HEK293 (cell line): ENCODE measurements around the gene PSMC5.

Experiments used
- CTCF ChIA-PET: fragments of 350-600 bp; formaldehyde crosslinking; extraction: SDS; loops from one replicate; lab custom pipeline; 2021; ENCODE audit warnings: antibody characterized with exemption; lab: Yijun Ruan, JAX
- POLR2A ChIA-PET: fragments of 300-600 bp; formaldehyde crosslinking; extraction: SDS; loops from one replicate; lab custom pipeline; 2020; ENCODE audit warnings: antibody characterized with exemption, inconsistent platforms; lab: Yijun Ruan, JAX
- H3K27ac ChIP-seq: fragments of 200-500 bp; sonication (Bioruptor generic); 2 replicates; pipeline ENCODE4 v1.5.1; 2014; ENCODE audit warnings: low read depth, low read length, control low read depth, inconsistent platforms; ENCODE audit errors: extremely low read depth
- H3K36me3 ChIP-seq, 2 experiments: fragments of 200-500 bp in 1 of 2; sonication (Bioruptor generic) in 1 of 2; 1 replicate in 1 of 2; 2 replicates in 1 of 2; pipeline ENCODE4 v1.5.1; 2014 to 2017; ENCODE audit warnings: inconsistent platforms in 2 of 2, low read length in 2 of 2; ENCODE audit not compliant: control insufficient read depth in 2 of 2, insufficient read depth in 1 of 2
- H3K4me1 ChIP-seq: fragments of 200-500 bp; sonication (Bioruptor generic); 2 replicates; pipeline ENCODE4 v1.5.1; 2014; ENCODE audit warnings: mild to moderate bottlenecking, low read length, inconsistent platforms; ENCODE audit not compliant: control insufficient read depth, insufficient read depth
- H3K4me3 ChIP-seq: 2 replicates; pipeline ENCODE4 v1.5.1; 2011; ENCODE audit warnings: low read depth, mild to moderate bottlenecking, control low read depth, low read length, moderate library complexity
- H3K9me3 ChIP-seq: fragments of 200-500 bp; sonication (Bioruptor generic); 2 replicates; pipeline ENCODE4 v1.5.1; 2014; ENCODE audit warnings: low read depth, low read length, inconsistent platforms; ENCODE audit not compliant: control insufficient read depth, insufficient read depth
- EGR2 ChIP-seq: fragments of 450-650 bp; formaldehyde crosslinking; IDR thresholded peaks from 2 replicates; pipeline ENCODE4 v1.5.1; 2016; ENCODE audit warnings: low read depth, missing biosample characterization, missing genetic modification characterization
- GLIS1 ChIP-seq: fragments of 450-650 bp; formaldehyde crosslinking; IDR thresholded peaks from 2 replicates; pipeline ENCODE4 v1.5.1; 2016; ENCODE audit warnings: missing biosample characterization, missing genetic modification characterization
- GLIS2 ChIP-seq: fragments of 450-650 bp; formaldehyde crosslinking; IDR thresholded peaks from 2 replicates; pipeline ENCODE4 v1.5.1; 2016; ENCODE audit warnings: missing biosample characterization, missing genetic modification characterization
- HOXD13 ChIP-seq: sonication (generic); formaldehyde crosslinking; IDR thresholded peaks from 2 replicates; pipeline ENCODE4 v1.8.0; 2022; ENCODE audit warnings: missing genetic modification reagents, borderline replicate concordance
- KLF16 ChIP-seq: fragments of 450-650 bp; formaldehyde crosslinking; IDR thresholded peaks from 2 replicates; pipeline ENCODE4 v1.5.1; 2017; ENCODE audit warnings: missing biosample characterization, missing genetic modification characterization
- MYNN ChIP-seq: fragments of 450-650 bp; formaldehyde crosslinking; IDR thresholded peaks from 2 replicates; pipeline ENCODE4 v1.5.1; 2016; ENCODE audit warnings: missing biosample characterization, missing genetic modification characterization, borderline replicate concordance
- SALL2 ChIP-seq: fragments of 450-650 bp; formaldehyde crosslinking; IDR thresholded peaks from 2 replicates; pipeline ENCODE4 v1.5.0; 2017; ENCODE audit warnings: missing biosample characterization, mild to moderate bottlenecking, missing genetic modification characterization, borderline replicate concordance
- SP7 ChIP-seq: fragments of 450-650 bp; formaldehyde crosslinking; IDR thresholded peaks from 2 replicates; pipeline ENCODE4 v1.5.1; 2016; ENCODE audit warnings: missing biosample characterization, missing genetic modification characterization
- YY1 ChIP-seq: fragments of 450-650 bp; formaldehyde crosslinking; IDR thresholded peaks from 2 replicates; pipeline ENCODE4 v1.5.1; 2018; ENCODE audit warnings: missing biosample characterization, missing genetic modification characterization
- ZNF121 ChIP-seq: fragments of 450-650 bp; formaldehyde crosslinking; IDR thresholded peaks from 2 replicates; pipeline ENCODE4 v1.5.1; 2016; ENCODE audit warnings: missing biosample characterization, missing genetic modification characterization
- ZNF132 ChIP-seq: fragments of 450-650 bp; formaldehyde crosslinking; IDR thresholded peaks from 2 replicates; pipeline ENCODE4 v1.5.1; 2017; ENCODE audit warnings: missing biosample characterization, missing genetic modification characterization, borderline replicate concordance
- ZNF16 ChIP-seq: fragments of 450-650 bp; formaldehyde crosslinking; IDR thresholded peaks from 2 replicates; pipeline ENCODE4 v1.5.1; 2016; ENCODE audit warnings: low read depth, missing biosample characterization, missing genetic modification characterization
- ZNF184 ChIP-seq: fragments of 450-650 bp; IDR thresholded peaks from 2 replicates; pipeline ENCODE4 v1.5.1; 2018; ENCODE audit warnings: missing biosample characterization, mild to moderate bottlenecking, missing genetic modification characterization
- ZNF341 ChIP-seq: fragments of 450-650 bp; formaldehyde crosslinking; IDR thresholded peaks from 2 replicates; pipeline ENCODE4; 2016; ENCODE audit warnings: low read depth, missing biosample characterization, missing genetic modification characterization
- ZNF350 ChIP-seq: fragments of 450-650 bp; formaldehyde crosslinking; IDR thresholded peaks from 2 replicates; pipeline ENCODE4 v1.5.0; 2017; ENCODE audit warnings: missing biosample characterization, mild to moderate bottlenecking, missing genetic modification characterization
- ZNF354C ChIP-seq: fragments of 450-650 bp; formaldehyde crosslinking; IDR thresholded peaks from 2 replicates; pipeline ENCODE4 v1.5.1; 2016; ENCODE audit warnings: missing biosample characterization, missing genetic modification characterization, low read depth, borderline replicate concordance
- ZNF366 ChIP-seq: fragments of 450-650 bp; formaldehyde crosslinking; conservative IDR thresholded peaks from 2 replicates; pipeline ENCODE4 v1.5.1; 2016; ENCODE audit warnings: missing biosample characterization, missing genetic modification characterization
- ZNF48 ChIP-seq: fragments of 450-650 bp; formaldehyde crosslinking; IDR thresholded peaks from 2 replicates; pipeline ENCODE4 v1.5.1; 2016; ENCODE audit warnings: missing biosample characterization, missing genetic modification characterization
- ZNF510 ChIP-seq: fragments of 450-650 bp; formaldehyde crosslinking; IDR thresholded peaks from 2 replicates; pipeline ENCODE4 v1.5.1; 2018; ENCODE audit warnings: mild to moderate bottlenecking, missing genetic modification characterization, missing biosample characterization; ENCODE audit not compliant: insufficient replicate concordance
- ZNF529 ChIP-seq: fragments of 450-650 bp; formaldehyde crosslinking; IDR thresholded peaks from 2 replicates; pipeline ENCODE4 v1.5.1; 2017; ENCODE audit warnings: missing genetic modification characterization, missing biosample characterization; ENCODE audit not compliant: insufficient replicate concordance
- ZNF629 ChIP-seq: fragments of 450-650 bp; formaldehyde crosslinking; IDR thresholded peaks from 2 replicates; pipeline ENCODE4 v1.5.1; 2017; ENCODE audit warnings: missing biosample characterization, missing genetic modification characterization
- ZNF830 ChIP-seq: fragments of 450-650 bp; IDR thresholded peaks from 2 replicates; pipeline ENCODE4 v1.5.0; 2018; ENCODE audit warnings: missing biosample characterization, missing genetic modification characterization, low read depth, mild to moderate bottlenecking, moderate library complexity
- ZSCAN23 ChIP-seq: fragments of 450-650 bp; formaldehyde crosslinking; IDR thresholded peaks from 2 replicates; pipeline ENCODE4 v1.5.1; 2016; ENCODE audit warnings: missing biosample characterization, missing genetic modification characterization
- TF ChIP-seq, protein P1 (sequence below): fragments of 450-650 bp; formaldehyde crosslinking; IDR thresholded peaks from 2 replicates; pipeline ENCODE4 v1.5.1; 2016; ENCODE audit warnings: missing biosample characterization, missing genetic modification characterization
- TF ChIP-seq, protein P2 (sequence below): fragments of 450-650 bp; IDR thresholded peaks from 2 replicates; pipeline ENCODE4 v1.5.1; 2018; ENCODE audit warnings: missing biosample characterization, mild to moderate bottlenecking, missing genetic modification characterization
- TF ChIP-seq, protein P3 (sequence below): fragments of 450-650 bp; formaldehyde crosslinking; IDR thresholded peaks from 2 replicates; pipeline ENCODE4 v1.5.1; 2016; ENCODE audit warnings: missing biosample characterization, missing genetic modification characterization
- TF ChIP-seq, protein P4 (sequence below): fragments of 450-650 bp; formaldehyde crosslinking; IDR thresholded peaks from 2 replicates; pipeline ENCODE4 v1.5.1; 2017; ENCODE audit warnings: missing biosample characterization, missing genetic modification characterization

Gene PSMC5

GRCh38 chr17:63853260-63853659, 26.0 kb downstream of the PSMC5 start:
- Histone ChIP-seq H3K27ac (no peak overlapping the region), H3K4me1 (no peaks in the 10 kb centered on the region), H3K4me3 (no peak overlapping the region), H3K9me3 (no peaks in the 10 kb centered on the region), H3K36me3 (no peaks in the 10 kb centered on the region)
- ChIA-PET CTCF (interaction anchor here (0.9 to 1.8 kb wide), 3 partner anchors 13 to 428 kb away, joined by 3 to 5 read pairs (median 3); no protein-coding TSS in a partner anchor), POLR2A (no interaction called here)
- TF ChIP-seq ZNF529 (tag by site-specific recombination) (no peak), MYNN (tag by site-specific recombination) (no peak), KLF16 (tag by site-specific recombination) (no peak), YY1 (tag by site-specific recombination) (no peak), ZNF121 (peak; percentile 94), ZNF354C (tag by site-specific recombination) (no peak)

- H3K9me3 ChIP-seq: no peaks in the 10 kb centered on the region
- H3K4me1 ChIP-seq: no peaks in the 10 kb centered on the region
- TF ChIP-seq EGR2: no peak
- TF ChIP-seq ZNF350 (tag by site-specific recombination): no peak
- no peak for TF ChIP-seq ZNF48
- no peak for TF ChIP-seq ZNF341 (tag by site-specific recombination)
- no peak for TF ChIP-seq ZNF132 (tag by site-specific recombination)
- no peak for TF ChIP-seq ZNF366 (tag by site-specific recombination)
- TF ChIP-seq, protein P1, sequence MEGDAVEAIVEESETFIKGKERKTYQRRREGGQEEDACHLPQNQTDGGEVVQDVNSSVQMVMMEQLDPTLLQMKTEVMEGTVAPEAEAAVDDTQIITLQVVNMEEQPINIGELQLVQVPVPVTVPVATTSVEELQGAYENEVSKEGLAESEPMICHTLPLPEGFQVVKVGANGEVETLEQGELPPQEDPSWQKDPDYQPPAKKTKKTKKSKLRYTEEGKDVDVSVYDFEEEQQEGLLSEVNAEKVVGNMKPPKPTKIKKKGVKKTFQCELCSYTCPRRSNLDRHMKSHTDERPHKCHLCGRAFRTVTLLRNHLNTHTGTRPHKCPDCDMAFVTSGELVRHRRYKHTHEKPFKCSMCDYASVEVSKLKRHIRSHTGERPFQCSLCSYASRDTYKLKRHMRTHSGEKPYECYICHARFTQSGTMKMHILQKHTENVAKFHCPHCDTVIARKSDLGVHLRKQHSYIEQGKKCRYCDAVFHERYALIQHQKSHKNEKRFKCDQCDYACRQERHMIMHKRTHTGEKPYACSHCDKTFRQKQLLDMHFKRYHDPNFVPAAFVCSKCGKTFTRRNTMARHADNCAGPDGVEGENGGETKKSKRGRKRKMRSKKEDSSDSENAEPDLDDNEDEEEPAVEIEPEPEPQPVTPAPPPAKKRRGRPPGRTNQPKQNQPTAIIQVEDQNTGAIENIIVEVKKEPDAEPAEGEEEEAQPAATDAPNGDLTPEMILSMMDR (tag by site-specific recombination): no peak
- no peak for TF ChIP-seq HOXD13 (CRISPR knock-in tag)
- no peak for TF ChIP-seq ZNF510
- TF ChIP-seq, protein P2, sequence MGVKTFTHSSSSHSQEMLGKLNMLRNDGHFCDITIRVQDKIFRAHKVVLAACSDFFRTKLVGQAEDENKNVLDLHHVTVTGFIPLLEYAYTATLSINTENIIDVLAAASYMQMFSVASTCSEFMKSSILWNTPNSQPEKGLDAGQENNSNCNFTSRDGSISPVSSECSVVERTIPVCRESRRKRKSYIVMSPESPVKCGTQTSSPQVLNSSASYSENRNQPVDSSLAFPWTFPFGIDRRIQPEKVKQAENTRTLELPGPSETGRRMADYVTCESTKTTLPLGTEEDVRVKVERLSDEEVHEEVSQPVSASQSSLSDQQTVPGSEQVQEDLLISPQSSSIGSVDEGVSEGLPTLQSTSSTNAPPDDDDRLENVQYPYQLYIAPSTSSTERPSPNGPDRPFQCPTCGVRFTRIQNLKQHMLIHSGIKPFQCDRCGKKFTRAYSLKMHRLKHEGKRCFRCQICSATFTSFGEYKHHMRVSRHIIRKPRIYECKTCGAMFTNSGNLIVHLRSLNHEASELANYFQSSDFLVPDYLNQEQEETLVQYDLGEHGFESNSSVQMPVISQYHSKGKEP: no peak
- TF ChIP-seq, all 188 proteins: peak for 0
- CTCF ChIA-PET: interaction anchor here (0.7 to 3.2 kb wide), 6 partner anchors 9 to 16 kb away, joined by 3 to 25 read pairs (median 4); no protein-coding TSS in a partner anchor
- no peaks in the 10 kb centered on the region for H3K36me3 ChIP-seq
- no peak overlapping the region for H3K27ac ChIP-seq
- H3K4me3 ChIP-seq: no peak overlapping the region
- POLR2A ChIA-PET: no interaction called here
These were observed 27.5 kb downstream of the PSMC5 start for GRCh38 chr17:63854709-63855108.

DNA sequence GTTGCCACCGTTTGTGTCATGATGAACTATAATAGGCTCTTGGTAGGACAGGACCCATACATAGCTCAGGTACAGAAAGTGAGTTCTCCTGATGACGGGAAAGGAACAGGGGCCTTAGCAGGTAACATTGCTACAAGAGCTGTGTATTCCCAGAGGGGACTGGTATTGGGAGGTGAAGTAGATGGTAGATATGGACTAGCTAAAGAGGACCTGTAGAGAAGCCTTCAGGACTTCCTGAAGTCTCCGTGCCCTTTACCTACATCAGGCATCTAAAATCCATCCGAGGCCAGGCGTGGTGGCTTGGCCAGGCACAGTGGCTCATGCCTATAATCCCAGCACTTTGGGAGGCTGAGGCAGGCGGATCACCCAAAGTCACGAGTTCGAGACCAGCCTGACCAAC, 28.0 kb downstream of the PSMC5 start:
- H3K36me3 ChIP-seq: no peaks in the 10 kb centered on the region
- H3K4me1 ChIP-seq: no peaks in the 10 kb centered on the region
- ChIA-PET POLR2A (no interaction called here), CTCF (interaction anchor here (0.6 to 3.2 kb wide), 6 partner anchors 9 to 167 kb away, joined by 3 to 25 read pairs (median 6); no protein-coding TSS in a partner anchor)
- no peak overlapping the region for H3K27ac ChIP-seq
- H3K9me3 ChIP-seq: no peaks in the 10 kb centered on the region
- no peak overlapping the region for H3K4me3 ChIP-seq
- no peak for TF ChIP-seq ZNF830 (tag by site-specific recombination)
- TF ChIP-seq, protein P3, sequence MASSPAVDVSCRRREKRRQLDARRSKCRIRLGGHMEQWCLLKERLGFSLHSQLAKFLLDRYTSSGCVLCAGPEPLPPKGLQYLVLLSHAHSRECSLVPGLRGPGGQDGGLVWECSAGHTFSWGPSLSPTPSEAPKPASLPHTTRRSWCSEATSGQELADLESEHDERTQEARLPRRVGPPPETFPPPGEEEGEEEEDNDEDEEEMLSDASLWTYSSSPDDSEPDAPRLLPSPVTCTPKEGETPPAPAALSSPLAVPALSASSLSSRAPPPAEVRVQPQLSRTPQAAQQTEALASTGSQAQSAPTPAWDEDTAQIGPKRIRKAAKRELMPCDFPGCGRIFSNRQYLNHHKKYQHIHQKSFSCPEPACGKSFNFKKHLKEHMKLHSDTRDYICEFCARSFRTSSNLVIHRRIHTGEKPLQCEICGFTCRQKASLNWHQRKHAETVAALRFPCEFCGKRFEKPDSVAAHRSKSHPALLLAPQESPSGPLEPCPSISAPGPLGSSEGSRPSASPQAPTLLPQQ: no peak
- no peak for TF ChIP-seq ZSCAN23 (tag by site-specific recombination)
- no peak for TF ChIP-seq ZNF184 (tag by site-specific recombination)
- TF ChIP-seq ZNF16 (tag by site-specific recombination): no peak
- no peak for TF ChIP-seq SALL2 (tag by site-specific recombination)
- TF ChIP-seq SP7: no peak
- no peak for TF ChIP-seq ZNF629 (tag by site-specific recombination)
- TF ChIP-seq, protein P4, sequence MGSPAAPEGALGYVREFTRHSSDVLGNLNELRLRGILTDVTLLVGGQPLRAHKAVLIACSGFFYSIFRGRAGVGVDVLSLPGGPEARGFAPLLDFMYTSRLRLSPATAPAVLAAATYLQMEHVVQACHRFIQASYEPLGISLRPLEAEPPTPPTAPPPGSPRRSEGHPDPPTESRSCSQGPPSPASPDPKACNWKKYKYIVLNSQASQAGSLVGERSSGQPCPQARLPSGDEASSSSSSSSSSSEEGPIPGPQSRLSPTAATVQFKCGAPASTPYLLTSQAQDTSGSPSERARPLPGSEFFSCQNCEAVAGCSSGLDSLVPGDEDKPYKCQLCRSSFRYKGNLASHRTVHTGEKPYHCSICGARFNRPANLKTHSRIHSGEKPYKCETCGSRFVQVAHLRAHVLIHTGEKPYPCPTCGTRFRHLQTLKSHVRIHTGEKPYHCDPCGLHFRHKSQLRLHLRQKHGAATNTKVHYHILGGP (tag by site-specific recombination): no peak
- no peak for TF ChIP-seq GLIS1 (tag by site-specific recombination)
- no peak for TF ChIP-seq ZNF121
- no peak for TF ChIP-seq GLIS2
